Erythroblast (primary cell): ENCODE measurements around the gene UBXN11.

Experiments used
- GATA1 ChIP-seq: IDR thresholded peaks from 2 replicates; pipeline ENCODE4 v1.6.1; 2011; ENCODE audit warnings: low read depth, mild to moderate bottlenecking, control low read depth, low read length, moderate library complexity
- POLR2A ChIP-seq: IDR thresholded peaks from 2 replicates; pipeline ENCODE4 v1.6.1; 2011; ENCODE audit warnings: mild to moderate bottlenecking, low read length

DNA sequence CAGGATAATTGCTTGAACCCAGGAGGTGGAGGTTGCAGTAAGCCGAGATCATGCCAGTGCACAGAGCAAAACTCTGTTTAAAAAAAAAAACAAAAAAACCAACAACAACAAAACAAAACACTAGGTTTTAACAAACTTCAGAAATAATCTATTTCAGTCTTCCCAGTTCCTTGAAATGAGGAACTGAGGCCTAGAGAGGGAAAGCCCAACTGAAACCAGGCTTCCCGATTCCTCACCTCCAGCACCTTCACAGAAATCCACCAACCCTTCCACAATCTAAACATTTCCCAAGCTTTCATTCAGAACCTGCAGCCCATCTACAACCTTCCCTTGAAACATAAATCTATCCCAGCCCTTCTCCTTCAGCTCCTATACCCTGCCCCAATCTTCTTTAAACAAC lies 10.7 kb upstream of the UBXN11 start:
- TF ChIP-seq POLR2A = no peak
- no peak for TF ChIP-seq GATA1
